Gastroesophageal sphincter (tissue), 3 donors: ENCODE measurements around the gene C19orf47.

ENCODE experiments used
- POLR2A ChIP-seq, 2 donors: fragments of 450-650 bp; IDR thresholded peaks; one replicate each; pipeline ENCODE4 v1.6.1; 2017; ENCODE audit warnings: antibody characterized with exemption in 2 of 2, mild to moderate bottlenecking in 2 of 2, moderate library complexity in 1 of 2
- POLR2AphosphoS5 ChIP-seq: sonication (generic); formaldehyde crosslinking; IDR thresholded peaks from one replicate; pipeline ENCODE4 v1.6.1; 2017; ENCODE audit warnings: antibody characterized with exemption
- TF ChIP-seq, protein P1 (sequence below), 4 experiments: fragments of 200-600 bp in 2 of 4; fragments of 450-650 bp in 2 of 4; sonication (generic) in 1 of 4; IDR thresholded peaks; one replicate each; pipeline ENCODE4 v1.5.1; 2017 to 2019; ENCODE audit warnings: antibody characterized with exemption in 4 of 4, mild to moderate bottlenecking in 2 of 4, moderate library complexity in 2 of 4

DNA sequence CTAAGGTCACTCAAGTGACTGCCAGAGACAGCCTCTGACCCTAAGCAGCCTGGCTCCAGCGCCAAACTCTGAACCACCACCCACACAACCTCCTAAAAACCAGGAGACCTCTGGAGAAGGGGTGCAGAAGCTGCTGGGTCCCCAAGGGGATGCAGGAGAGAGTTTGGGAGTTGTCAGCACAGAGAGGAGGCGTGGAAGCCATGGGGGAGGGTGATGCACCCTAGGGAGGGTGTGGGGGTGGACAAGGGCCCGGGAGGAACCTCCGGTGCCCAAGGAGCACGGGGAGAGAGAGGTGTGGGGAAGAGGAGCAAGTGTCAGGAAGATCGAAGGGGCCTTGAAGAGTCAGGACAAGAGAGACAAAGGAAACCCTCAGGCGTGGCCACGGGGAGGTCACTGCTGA is 43.9 kb upstream of the C19orf47 start:
- TF ChIP-seq, protein P1, sequence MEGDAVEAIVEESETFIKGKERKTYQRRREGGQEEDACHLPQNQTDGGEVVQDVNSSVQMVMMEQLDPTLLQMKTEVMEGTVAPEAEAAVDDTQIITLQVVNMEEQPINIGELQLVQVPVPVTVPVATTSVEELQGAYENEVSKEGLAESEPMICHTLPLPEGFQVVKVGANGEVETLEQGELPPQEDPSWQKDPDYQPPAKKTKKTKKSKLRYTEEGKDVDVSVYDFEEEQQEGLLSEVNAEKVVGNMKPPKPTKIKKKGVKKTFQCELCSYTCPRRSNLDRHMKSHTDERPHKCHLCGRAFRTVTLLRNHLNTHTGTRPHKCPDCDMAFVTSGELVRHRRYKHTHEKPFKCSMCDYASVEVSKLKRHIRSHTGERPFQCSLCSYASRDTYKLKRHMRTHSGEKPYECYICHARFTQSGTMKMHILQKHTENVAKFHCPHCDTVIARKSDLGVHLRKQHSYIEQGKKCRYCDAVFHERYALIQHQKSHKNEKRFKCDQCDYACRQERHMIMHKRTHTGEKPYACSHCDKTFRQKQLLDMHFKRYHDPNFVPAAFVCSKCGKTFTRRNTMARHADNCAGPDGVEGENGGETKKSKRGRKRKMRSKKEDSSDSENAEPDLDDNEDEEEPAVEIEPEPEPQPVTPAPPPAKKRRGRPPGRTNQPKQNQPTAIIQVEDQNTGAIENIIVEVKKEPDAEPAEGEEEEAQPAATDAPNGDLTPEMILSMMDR (IDR thresholded peaks at IDR 0.05): no peak
- TF ChIP-seq POLR2AphosphoS5: no peak
- TF ChIP-seq POLR2A (IDR thresholded peaks at IDR 0.05): no peak
